LNCAP (cell line): ENCODE results near the gene CEP112.

Experiments
- CTCF ChIP-seq: fragments of 450-650 bp; IDR thresholded peaks from 2 replicates; pipeline ENCODE4 v1.5.1; 2017; ENCODE audit warnings: mild to moderate bottlenecking

Gene CEP112

GRCh38 chr17:66016231-66016630 is 175.7 kb downstream of the CEP112 start:
- TF ChIP-seq CTCF = no peak

- no peak for TF ChIP-seq CTCF
Measured at GRCh38 chr17:66008680-66009079, 183.3 kb downstream of the CEP112 start.

GRCh38 chr17:66006654-66007053 is 185.3 kb downstream of the CEP112 start:
- no peak for TF ChIP-seq CTCF

DNA sequence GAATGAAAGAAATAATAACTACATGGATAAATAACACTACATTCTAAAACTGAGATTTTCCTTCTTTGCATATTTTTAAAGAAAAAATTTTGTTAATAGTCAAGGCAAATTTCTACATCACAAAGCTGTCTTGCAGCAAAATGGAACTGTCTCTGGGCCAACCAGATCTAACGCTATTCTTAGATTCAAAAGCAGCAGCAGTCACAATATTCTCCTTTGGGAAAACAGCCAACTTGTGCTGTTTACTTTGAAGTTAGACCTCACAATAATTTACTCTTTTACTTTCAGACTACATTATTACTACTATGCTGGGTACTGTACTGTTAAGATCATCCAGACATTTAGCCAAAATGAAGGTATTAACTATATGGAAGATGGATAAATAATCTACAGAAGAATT is 189.1 kb downstream of the CEP112 start:
- TF ChIP-seq CTCF = no peak

DNA sequence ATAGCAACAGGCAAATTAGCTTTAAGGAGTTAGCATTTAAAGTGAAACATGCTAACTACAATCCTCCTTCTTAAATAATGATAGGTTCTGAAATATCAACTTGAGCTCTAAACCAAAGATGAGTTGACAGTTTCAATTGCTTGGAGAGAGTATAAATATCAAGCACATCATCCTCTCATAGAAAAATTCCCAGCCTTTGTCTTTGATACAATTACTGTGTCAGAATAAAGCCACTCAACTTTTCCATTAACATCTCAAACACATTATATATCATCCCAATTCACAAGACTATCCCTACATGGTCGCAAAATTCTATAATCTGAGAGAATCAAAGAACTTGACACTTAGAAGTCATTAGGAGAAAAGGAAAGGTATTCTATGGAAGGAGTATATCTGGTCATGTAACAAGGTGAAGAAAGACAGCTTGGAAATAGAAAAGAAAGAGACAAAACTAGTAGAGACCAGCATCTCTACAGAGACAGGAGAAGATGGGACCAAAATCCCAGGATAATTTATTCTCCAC is 189.8 kb downstream of the CEP112 start:
- no peak for TF ChIP-seq CTCF

DNA sequence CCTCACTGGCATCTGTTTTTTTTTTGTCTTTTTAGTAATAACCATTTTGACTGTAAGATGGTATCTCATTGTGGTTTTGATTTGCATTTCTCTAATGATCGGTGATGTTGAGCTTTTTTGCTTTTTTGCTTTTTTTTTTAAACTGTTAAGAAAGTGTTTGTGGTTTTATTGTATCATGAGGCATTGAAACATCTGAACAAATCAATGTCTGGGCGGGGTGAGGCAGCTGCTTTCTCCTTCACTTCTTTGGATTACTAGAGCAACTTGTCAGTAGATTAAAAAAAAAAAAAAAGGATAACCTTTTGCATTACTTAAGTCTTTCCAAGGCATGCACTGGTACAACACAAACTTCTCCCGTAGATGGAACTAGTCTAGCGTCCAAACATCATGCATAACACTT is 191.7 kb downstream of the CEP112 start:
- no peak for TF ChIP-seq CTCF

DNA sequence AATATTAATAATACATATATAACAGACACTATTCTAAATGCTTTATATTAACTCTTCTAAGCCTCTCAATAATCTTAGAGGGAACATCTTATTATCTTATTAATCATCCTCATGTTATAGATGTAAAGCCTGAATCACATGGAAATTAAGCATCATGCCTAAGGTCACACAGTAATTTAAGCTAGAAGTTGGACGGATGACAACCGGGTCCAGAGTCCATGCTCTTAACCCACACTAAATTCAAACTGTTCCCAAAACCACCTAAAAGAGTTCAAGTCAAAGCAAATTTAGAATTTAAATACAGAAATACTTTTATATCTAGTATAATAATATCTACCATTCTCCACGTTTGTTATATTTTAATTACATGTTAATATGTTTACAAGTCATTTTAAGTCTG is 193.3 kb downstream of the CEP112 start:
- TF ChIP-seq CTCF = no peak

DNA sequence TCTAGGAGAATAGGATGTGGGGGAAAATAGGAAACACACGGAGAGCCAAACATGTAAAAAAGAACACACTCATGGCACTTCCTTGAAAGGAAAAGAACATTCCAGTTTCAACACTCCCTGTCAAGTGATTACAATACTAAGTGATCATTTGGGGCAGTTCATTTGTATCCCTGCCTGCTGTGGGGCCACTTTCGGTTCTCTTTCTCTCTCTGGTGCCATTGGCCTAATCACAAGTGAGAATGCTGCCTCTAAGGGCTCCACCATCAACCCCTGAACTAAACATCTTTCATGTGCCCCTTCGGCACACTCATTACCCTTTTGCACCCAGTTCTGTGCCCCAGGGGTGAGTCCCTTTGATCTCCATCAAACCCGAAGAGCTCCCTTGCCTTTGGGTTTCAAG is 197.3 kb downstream of the CEP112 start:
- no peak for TF ChIP-seq CTCF
